Measurements from ENCODE around the gene CBX5. TPM values are rescaled to one million over a fixed set of nuclear protein-coding genes. Genes with fewer than 3 reads are reported as not detected.

Gene CBX5
- total and polyA plus RNA-seq, 2 of the 8 experiments (the other 6 are each of a cell fraction or from before 2014, with no cell fraction given) = 62.4 to 231 TPM

DNA sequence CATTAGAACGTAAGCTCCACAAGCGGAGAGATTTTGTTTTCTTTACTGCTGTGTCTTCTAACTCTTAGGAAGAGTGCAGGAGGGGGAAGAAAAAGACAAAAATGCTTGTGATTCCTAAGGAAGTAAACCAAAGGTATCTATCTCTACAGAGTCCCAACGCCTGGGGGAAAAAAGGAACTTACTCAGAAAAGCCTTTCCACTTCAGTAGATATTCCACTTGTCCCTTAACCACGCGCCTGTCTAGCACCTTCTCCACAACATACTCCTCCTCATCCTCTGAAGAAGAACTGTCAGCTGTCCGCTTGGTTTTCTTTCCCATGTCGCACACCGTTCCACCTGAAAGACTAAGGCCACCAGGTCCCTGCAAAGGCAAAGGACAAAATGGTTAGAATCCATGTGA, 22.6 kb downstream of the CBX5 start (continued):
- no peak for TF ChIP-seq POU5F1 (IDR thresholded peaks at IDR 0.05; ENCODE audit: low read depth, low read length)
